ENCODE data around the gene LENG1.

Gene LENG1

GRCh38 chr19:54106716-54107115 is 52.8 kb downstream of the LENG1 start:
- DNase-seq: no peak

- DNase-seq: no peak
Measured at GRCh38 chr19:54105796-54106195, 53.7 kb downstream of the LENG1 start.
